TTC549 (cell line): ENCODE data around the gene ST7.

Experiments used
- FAIRE-seq: peaks from 2 replicates; lab custom pipeline; 2012; peaks lifted over from hg19 to GRCh38; lab: Jason Lieb, UNC

Gene ST7

GRCh38 chr7:117274951-117275350 is 321.6 kb downstream of the ST7 start:
- no peak for FAIRE-seq

GRCh38 chr7:117277576-117277975 is 324.3 kb downstream of the ST7 start:
- FAIRE-seq: no peak

GRCh38 chr7:117278040-117278439 is 324.7 kb downstream of the ST7 start:
- no peak for FAIRE-seq

- no peak for FAIRE-seq
Observed at GRCh38 chr7:117279203-117279602, 325.9 kb downstream of the ST7 start.
